ENCODE results near the gene GAS7. TPM values are rescaled to one million over a fixed set of nuclear protein-coding genes. Genes with fewer than 3 reads are reported as not detected.

Gene GAS7
- total and polyA plus RNA-seq, 2 of the 13 experiments (the other 11 are each of a cell fraction or from before 2014, with no cell fraction given) = 1.0 to 5.2 TPM

GRCh38 chr17:9875441-9875840 lies 323.0 kb downstream of the GAS7 start (continued):
- no peak for TF ChIP-seq ZNF557 (CRISPR knock-in tag; IDR thresholded peaks at IDR 0.05)
- no peak for TF ChIP-seq ZNF232 (CRISPR knock-in tag; IDR thresholded peaks at IDR 0.05; ENCODE audit: borderline replicate concordance)
- TF ChIP-seq, protein P1, sequence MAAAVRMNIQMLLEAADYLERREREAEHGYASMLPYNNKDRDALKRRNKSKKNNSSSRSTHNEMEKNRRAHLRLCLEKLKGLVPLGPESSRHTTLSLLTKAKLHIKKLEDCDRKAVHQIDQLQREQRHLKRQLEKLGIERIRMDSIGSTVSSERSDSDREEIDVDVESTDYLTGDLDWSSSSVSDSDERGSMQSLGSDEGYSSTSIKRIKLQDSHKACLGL (CRISPR knock-in tag; IDR thresholded peaks at IDR 0.05) = no peak
- TF ChIP-seq ZNF614 (CRISPR knock-in tag; IDR thresholded peaks at IDR 0.05; ENCODE audit: borderline replicate concordance) = no peak

GRCh38 chr17:9874722-9875121 lies 323.7 kb downstream of the GAS7 start:
- H3K27ac ChIP-seq (ENCODE audit: extremely low read length, insufficient read depth, low read length) = no peak overlapping the region
- FAIRE-seq (no peak), ATAC-seq (no peak), DNase-seq (ENCODE audit: low spot score) (no peak)
- H3K9me3 ChIP-seq (ENCODE audit: low read length) = no peaks in the 10 kb centered on the region
- H3K79me2 ChIP-seq (ENCODE audit: insufficient read depth, low read length) = no peaks in the 10 kb centered on the region
- intact Hi-C loops (cut with micrococcal nuclease; ENCODE audit: unreplicated experiment) = no loop called here
- POLR2A ChIA-PET = no interaction called here
- H3K4me3 ChIP-seq (replicated peaks in 1 of 3; ENCODE audit: insufficient read depth in 1 of 3, low read depth in 2 of 3, low read length in 3 of 3) = no peak overlapping the region
- H3K36me3 ChIP-seq (replicated peaks in 1 of 2; ENCODE audit: control insufficient read depth in 1 of 2, insufficient read depth in 2 of 2, low read length in 2 of 2) = no peaks in the 10 kb centered on the region
- H3K4me1 ChIP-seq (ENCODE audit: insufficient read depth, low read length) = no peaks in the 10 kb centered on the region
- no peak overlapping the region for H3K4me2 ChIP-seq (ENCODE audit: low read depth, low read length)
- CTCF ChIA-PET (ENCODE audit: low intra/inter-chr PET ratio, low total read pairs) = no interaction called here
- TF ChIP-seq ZNF564 (CRISPR knock-in tag; IDR thresholded peaks at IDR 0.05) = no peak
- in situ Hi-C loops (cut with HindIII; ENCODE audit: extremely low pct_ligation_motif_present, low pct_unique_long_range_greater_than_20kb) = no loop called here
- H2AFZ ChIP-seq (ENCODE audit: low read length) = no peak overlapping the region
- no peak overlapping the region for H3K9ac ChIP-seq (ENCODE audit: insufficient read depth, low read depth, low read length)
- 0% methylated on average over 1 of the region's 3 CpGs for WGBS (ENCODE audit: low lambda C conversion rate)
- peaks cover 1 to 28% of the 10 kb centered on the region in 2 experiments; a peak in 3 of 5 replicates for H3K27me3 ChIP-seq (ENCODE audit: control insufficient read depth in 1 of 2, insufficient read depth in 2 of 2, low read length in 2 of 2)
- no peaks in the 10 kb centered on the region for H4K20me1 ChIP-seq (ENCODE audit: insufficient read depth, low read length)
- BruUV-seq (replicated peaks) = no TSS peak

DNA sequence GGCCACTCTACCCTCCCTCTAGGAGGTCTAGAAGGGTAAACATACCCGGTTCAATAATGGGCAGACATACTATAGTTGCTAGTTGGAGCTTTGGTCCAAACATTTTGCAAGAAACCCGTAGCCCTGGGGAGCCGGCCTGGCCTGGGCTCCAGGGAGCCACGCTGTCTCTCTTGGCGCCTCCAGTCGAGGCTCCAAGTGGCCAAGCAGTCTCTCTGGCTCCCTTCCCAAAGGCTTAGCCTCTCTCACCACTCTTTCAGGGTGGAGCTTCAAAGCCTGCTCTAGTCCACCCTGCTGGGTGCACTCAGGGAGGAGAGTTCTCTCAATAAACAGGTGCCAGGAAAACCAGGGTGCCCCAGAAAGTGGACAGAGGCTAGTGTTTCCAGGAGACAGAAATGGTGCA lies 325.6 kb downstream of the GAS7 start:
- Histone ChIP-seq H3K36me3 (replicated peaks in 1 of 2; ENCODE audit: control insufficient read depth in 1 of 2, insufficient read depth in 2 of 2, low read length in 2 of 2) (no peaks in the 10 kb centered on the region), H3K4me2 (ENCODE audit: low read depth, low read length) (no peak overlapping the region), H2AFZ (ENCODE audit: low read length) (no peak overlapping the region), H3K4me3 (replicated peaks in 1 of 3; ENCODE audit: insufficient read depth in 1 of 3, low read depth in 2 of 3, low read length in 3 of 3) (no peak overlapping the region), H3K27ac (ENCODE audit: extremely low read length, insufficient read depth, low read length) (no peak overlapping the region), H3K9ac (ENCODE audit: insufficient read depth, low read depth, low read length) (no peak overlapping the region), H3K4me1 (ENCODE audit: insufficient read depth, low read length) (no peaks in the 10 kb centered on the region), H3K79me2 (ENCODE audit: insufficient read depth, low read length) (no peaks in the 10 kb centered on the region), H3K27me3 (ENCODE audit: control insufficient read depth in 1 of 2, insufficient read depth in 2 of 2, low read length in 2 of 2) (peaks cover 1 to 25% of the 10 kb centered on the region in 2 experiments; a peak in 3 of 5 replicates), H4K20me1 (ENCODE audit: insufficient read depth, low read length) (no peaks in the 10 kb centered on the region), H3K9me3 (ENCODE audit: low read length) (no peaks in the 10 kb centered on the region)
- BruUV-seq (replicated peaks) = no TSS peak
- intact Hi-C loops (cut with micrococcal nuclease; ENCODE audit: unreplicated experiment) = no loop called here
- CTCF ChIA-PET (ENCODE audit: low intra/inter-chr PET ratio, low total read pairs) = no interaction called here
- FAIRE-seq (no peak), ATAC-seq (no peak), DNase-seq (ENCODE audit: low spot score) (no peak)
- TF ChIP-seq FOXJ3 (CRISPR knock-in tag; IDR thresholded peaks at IDR 0.05; ENCODE audit: borderline replicate concordance) = no peak
- TF ChIP-seq ZFYVE20 (CRISPR knock-in tag; IDR thresholded peaks at IDR 0.05; ENCODE audit: borderline replicate concordance, low read depth) = no peak
- no peak for TF ChIP-seq NKX3-1 (CRISPR knock-in tag; IDR thresholded peaks at IDR 0.05)
- TF ChIP-seq, protein P2, sequence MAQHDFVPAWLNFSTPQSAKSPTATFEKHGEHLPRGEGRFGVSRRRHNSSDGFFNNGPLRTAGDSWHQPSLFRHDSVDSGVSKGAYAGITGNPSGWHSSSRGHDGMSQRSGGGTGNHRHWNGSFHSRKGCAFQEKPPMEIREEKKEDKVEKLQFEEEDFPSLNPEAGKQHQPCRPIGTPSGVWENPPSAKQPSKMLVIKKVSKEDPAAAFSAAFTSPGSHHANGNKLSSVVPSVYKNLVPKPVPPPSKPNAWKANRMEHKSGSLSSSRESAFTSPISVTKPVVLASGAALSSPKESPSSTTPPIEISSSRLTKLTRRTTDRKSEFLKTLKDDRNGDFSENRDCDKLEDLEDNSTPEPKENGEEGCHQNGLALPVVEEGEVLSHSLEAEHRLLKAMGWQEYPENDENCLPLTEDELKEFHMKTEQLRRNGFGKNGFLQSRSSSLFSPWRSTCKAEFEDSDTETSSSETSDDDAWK (CRISPR knock-in tag; IDR thresholded peaks at IDR 0.05) = no peak
- 0% methylated on average over 3 of the region's 6 CpGs for WGBS (ENCODE audit: low lambda C conversion rate)
- POLR2A ChIA-PET = no interaction called here
- in situ Hi-C loops (cut with HindIII; ENCODE audit: extremely low pct_ligation_motif_present, low pct_unique_long_range_greater_than_20kb) = no loop called here
